ENCODE data around the gene CST7.

GRCh38 chr20:24959591-24960301 is 10.7 kb downstream of the CST7 start:
- no peak for TF ChIP-seq ZNF274 (IDR thresholded peaks at IDR 0.05; ENCODE audit: low read depth, low read length)
- no peak for TF ChIP-seq YY1 (IDR thresholded peaks at IDR 0.05; ENCODE audit: insufficient read depth, insufficient read length)

Data from NT2/D1 (cell line).